KMS-11 (cell line): ENCODE measurements around the gene PCP4.

Source experiments
- H2AFZ ChIP-seq: fragments of 200-600 bp; sonication (generic); 2 replicates; pipeline ENCODE4 v1.6.1; 2016; ENCODE audit warnings: antibody characterized with exemption, mixed run types, low read depth
- H3K27ac ChIP-seq: fragments of 200-600 bp; sonication (generic); 2 replicates; pipeline ENCODE4 v1.6.1; 2016; ENCODE audit warnings: mild to moderate bottlenecking, mixed run types
- H3K27me3 ChIP-seq: fragments of 200-600 bp; sonication (generic); 2 replicates; pipeline ENCODE4 v1.6.1; 2017; ENCODE audit warnings: mild to moderate bottlenecking, low read depth, mixed run types, moderate library complexity; ENCODE audit not compliant: insufficient read depth
- H3K36me3 ChIP-seq: fragments of 200-600 bp; sonication (generic); 2 replicates; pipeline ENCODE4 v1.6.1; 2017; ENCODE audit warnings: mild to moderate bottlenecking, mixed run types; ENCODE audit not compliant: insufficient read depth
- H3K4me1 ChIP-seq: fragments of 200-600 bp; sonication (generic); 2 replicates; pipeline ENCODE4 v1.6.1; 2016; ENCODE audit warnings: mild to moderate bottlenecking, low read depth, mixed run types; ENCODE audit not compliant: poor library complexity, severe bottlenecking
- H3K4me2 ChIP-seq: fragments of 200-600 bp; sonication (generic); 2 replicates; pipeline ENCODE4 v1.7.0; 2016; ENCODE audit warnings: mild to moderate bottlenecking, mixed run types
- H3K4me3 ChIP-seq: fragments of 200-600 bp; sonication (generic); IDR thresholded peaks from 2 replicates; pipeline ENCODE4 v1.6.1; 2017; ENCODE audit warnings: low read depth, low read length, mixed read lengths; ENCODE audit not compliant: insufficient read depth
- H3K79me2 ChIP-seq: fragments of 200-600 bp; sonication (generic); 2 replicates; pipeline ENCODE4 v1.6.1; 2016; ENCODE audit warnings: low read depth, mixed run types; ENCODE audit not compliant: insufficient read depth
- H3K9ac ChIP-seq: fragments of 200-600 bp; sonication (generic); 2 replicates; pipeline ENCODE4 v1.6.1; 2016; ENCODE audit warnings: mild to moderate bottlenecking, mixed run types
- H4K20me1 ChIP-seq: fragments of 200-600 bp; sonication (generic); 2 replicates; pipeline ENCODE4 v1.6.1; 2016; ENCODE audit warnings: mild to moderate bottlenecking, mixed run types; ENCODE audit not compliant: insufficient read depth
- TF ChIP-seq, protein P1 (sequence below): fragments of 200-600 bp; sonication (generic); conservative IDR thresholded peaks from 2 replicates; pipeline ENCODE4 v1.6.1; 2017; ENCODE audit warnings: low read depth, mild to moderate bottlenecking, antibody characterized with exemption, low read length, moderate library complexity, mixed read lengths

PCP4 gene

DNA sequence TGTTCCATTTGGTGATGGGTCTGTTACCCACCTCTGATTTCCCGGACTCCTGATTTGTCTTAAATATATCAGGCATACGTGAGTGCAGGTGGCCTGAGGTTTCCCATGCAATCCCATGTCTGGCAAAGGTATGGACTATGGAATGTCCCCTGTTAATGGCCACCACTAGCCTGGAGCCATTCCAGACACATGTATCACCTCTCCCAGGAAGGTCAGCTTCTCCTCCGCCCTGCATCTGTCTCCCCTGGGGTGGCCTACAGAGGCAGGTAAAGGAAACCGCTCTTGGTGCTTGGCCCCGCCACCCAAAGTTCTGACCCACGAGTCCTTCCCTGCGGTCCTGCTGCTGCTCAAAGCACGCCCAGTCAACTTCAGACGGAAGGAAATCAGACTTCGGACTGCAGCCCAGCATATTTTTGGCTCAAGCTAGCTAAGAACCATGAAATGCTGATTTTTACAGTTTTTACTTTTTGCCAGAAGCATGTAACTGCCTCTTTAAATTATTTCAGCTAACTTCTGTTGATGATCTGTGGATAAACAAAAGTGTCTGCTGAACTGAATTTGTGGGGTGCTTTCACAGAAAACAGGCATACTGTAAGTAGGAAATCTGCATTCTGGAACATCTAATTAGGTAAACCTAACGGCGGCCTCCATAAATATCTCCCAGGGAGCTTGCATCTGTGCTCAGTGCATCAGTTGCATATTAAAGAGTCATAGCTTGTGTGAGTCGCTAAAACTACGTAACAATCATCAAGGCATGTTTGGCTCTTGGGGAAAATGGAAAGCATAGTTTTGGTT is 105.9 kb downstream of the PCP4 start:
- Histone ChIP-seq H4K20me1 (no peaks in the 10 kb centered on the region), H3K27ac (no peak overlapping the region), H3K4me2 (no peak overlapping the region), H3K4me3 (no peak overlapping the region), H3K4me1 (no peaks in the 10 kb centered on the region), H3K79me2 (no peaks in the 10 kb centered on the region), H3K27me3 (no peaks in the 10 kb centered on the region), H3K9ac (no peak overlapping the region), H2AFZ (no peak overlapping the region), H3K36me3 (no peaks in the 10 kb centered on the region)
- TF ChIP-seq, protein P1, sequence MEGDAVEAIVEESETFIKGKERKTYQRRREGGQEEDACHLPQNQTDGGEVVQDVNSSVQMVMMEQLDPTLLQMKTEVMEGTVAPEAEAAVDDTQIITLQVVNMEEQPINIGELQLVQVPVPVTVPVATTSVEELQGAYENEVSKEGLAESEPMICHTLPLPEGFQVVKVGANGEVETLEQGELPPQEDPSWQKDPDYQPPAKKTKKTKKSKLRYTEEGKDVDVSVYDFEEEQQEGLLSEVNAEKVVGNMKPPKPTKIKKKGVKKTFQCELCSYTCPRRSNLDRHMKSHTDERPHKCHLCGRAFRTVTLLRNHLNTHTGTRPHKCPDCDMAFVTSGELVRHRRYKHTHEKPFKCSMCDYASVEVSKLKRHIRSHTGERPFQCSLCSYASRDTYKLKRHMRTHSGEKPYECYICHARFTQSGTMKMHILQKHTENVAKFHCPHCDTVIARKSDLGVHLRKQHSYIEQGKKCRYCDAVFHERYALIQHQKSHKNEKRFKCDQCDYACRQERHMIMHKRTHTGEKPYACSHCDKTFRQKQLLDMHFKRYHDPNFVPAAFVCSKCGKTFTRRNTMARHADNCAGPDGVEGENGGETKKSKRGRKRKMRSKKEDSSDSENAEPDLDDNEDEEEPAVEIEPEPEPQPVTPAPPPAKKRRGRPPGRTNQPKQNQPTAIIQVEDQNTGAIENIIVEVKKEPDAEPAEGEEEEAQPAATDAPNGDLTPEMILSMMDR: no peak

DNA sequence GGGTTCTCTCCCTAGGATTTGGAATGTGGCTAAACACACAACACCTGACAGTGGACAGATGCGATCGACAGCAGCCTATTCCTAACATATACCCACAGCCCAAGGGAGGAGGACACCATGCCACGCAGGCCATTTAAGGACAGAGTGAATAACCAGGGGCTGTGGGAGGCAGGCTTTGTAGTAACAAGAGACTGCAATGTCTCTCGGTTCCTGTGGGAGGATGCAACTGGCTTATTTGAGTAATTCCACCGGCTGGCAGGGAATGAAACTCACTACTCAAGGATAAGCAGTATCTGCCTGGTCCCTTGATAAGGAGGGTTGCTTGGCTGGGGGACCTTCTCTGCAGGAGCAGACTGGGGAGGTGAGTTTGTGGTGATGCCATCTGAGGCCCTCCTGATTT is 109.6 kb downstream of the PCP4 start:
- Histone ChIP-seq H3K36me3 (no peaks in the 10 kb centered on the region), H3K4me3 (no peak overlapping the region), H3K4me1 (no peaks in the 10 kb centered on the region), H3K4me2 (no peak overlapping the region), H3K9ac (no peak overlapping the region), H4K20me1 (no peaks in the 10 kb centered on the region), H3K27me3 (no peaks in the 10 kb centered on the region), H3K27ac (no peak overlapping the region), H2AFZ (no peak overlapping the region), H3K79me2 (no peaks in the 10 kb centered on the region)
- TF ChIP-seq, protein P1: no peak
